Omental fat pad (tissue), 4 donors: ENCODE data around the gene GCLC. TPM values are rescaled to one million over a fixed set of nuclear protein-coding genes. Genes with fewer than 3 reads are reported as not detected.
A peak's percentile ranks its signal among the peaks of the same experiment; 100 is the strongest.

ENCODE experiments used
- ATAC-seq: fragments of 150-250 bp; one replicate; pipeline ENCODE4 v1.9.1; 2016; ENCODE audit warnings: mild to moderate bottlenecking, moderate library complexity; ENCODE audit not compliant: low FRiP score
- DNase-seq: peaks from one replicate; pipeline ENCODE4 v3.0.0-alpha.2; 2019; ENCODE audit warnings: low spot score
- CTCF ChIP-seq, 3 donors: fragments of 450-650 bp; IDR thresholded peaks; one replicate each; pipeline ENCODE4 v1.5.1; 2016 to 2017; ENCODE audit warnings: antibody characterized with exemption in 3 of 3, mild to moderate bottlenecking in 3 of 3, moderate library complexity in 2 of 3
- total RNA-seq, 4 donors: library from RNA; depleted of rRNA; stranded (reverse); fragments of >200 nt; gene quantifications; one replicate each; pipeline ENCODE4 v1.1.0, GENCODE V29; 2016

The GCLC gene
- total RNA-seq, 4 donors from 2014 or later = 38.6 to 86.3 (median 46.6) TPM

GRCh38 chr6:53469163-53469562 is 75.7 kb downstream of the GCLC start:
- no peak for DNase-seq
- no peak for TF ChIP-seq CTCF (IDR thresholded peaks at IDR 0.05)
- ATAC-seq = no peak

GRCh38 chr6:53466257-53466656 is 78.6 kb downstream of the GCLC start:
- TF ChIP-seq CTCF (IDR thresholded peaks at IDR 0.05) = no peak
- DNase-seq (no peak), ATAC-seq (peak; percentile 55)

DNA sequence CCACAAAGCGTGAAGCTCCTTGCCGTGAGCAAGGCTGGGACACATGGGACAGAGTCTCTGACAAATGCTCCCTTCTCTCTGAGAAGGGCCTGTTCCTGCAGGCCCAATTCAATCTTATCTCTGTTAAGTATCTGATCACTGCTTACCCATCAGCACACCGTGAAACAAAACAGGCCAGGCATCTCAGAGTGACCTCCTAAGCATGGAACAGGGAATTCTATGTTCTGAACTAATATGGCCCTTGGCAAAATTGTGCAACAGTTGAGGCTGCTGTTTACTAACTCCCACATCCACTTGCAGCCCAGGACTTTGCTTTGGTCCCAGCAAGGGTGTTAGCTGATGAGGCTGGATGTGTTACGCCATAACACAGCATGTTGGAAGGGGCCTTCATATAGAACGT is 79.2 kb downstream of the GCLC start:
- ATAC-seq (peak; percentile 5), DNase-seq (no peak)
- no peak for TF ChIP-seq CTCF (IDR thresholded peaks at IDR 0.05)

- TF ChIP-seq CTCF (IDR thresholded peaks at IDR 0.05) = no peak
- peak; percentile 63 for DNase-seq
Observed at GRCh38 chr6:53464927-53465460, 79.9 kb downstream of the GCLC start.

GRCh38 chr6:53464483-53464882 is 80.4 kb downstream of the GCLC start:
- DNase-seq (no peak), ATAC-seq (peak; percentile 20)
- TF ChIP-seq CTCF (IDR thresholded peaks at IDR 0.05) = no peak

More at GRCh38 chr6:53464927-53465460, 79.9 kb downstream of the GCLC start:
- ATAC-seq = peak; percentile 95

- DNase-seq (no peak), ATAC-seq (no peak)
- no peak for TF ChIP-seq CTCF (IDR thresholded peaks at IDR 0.05)
Observed at GRCh38 chr6:53461696-53462095, 83.2 kb downstream of the GCLC start.

DNA sequence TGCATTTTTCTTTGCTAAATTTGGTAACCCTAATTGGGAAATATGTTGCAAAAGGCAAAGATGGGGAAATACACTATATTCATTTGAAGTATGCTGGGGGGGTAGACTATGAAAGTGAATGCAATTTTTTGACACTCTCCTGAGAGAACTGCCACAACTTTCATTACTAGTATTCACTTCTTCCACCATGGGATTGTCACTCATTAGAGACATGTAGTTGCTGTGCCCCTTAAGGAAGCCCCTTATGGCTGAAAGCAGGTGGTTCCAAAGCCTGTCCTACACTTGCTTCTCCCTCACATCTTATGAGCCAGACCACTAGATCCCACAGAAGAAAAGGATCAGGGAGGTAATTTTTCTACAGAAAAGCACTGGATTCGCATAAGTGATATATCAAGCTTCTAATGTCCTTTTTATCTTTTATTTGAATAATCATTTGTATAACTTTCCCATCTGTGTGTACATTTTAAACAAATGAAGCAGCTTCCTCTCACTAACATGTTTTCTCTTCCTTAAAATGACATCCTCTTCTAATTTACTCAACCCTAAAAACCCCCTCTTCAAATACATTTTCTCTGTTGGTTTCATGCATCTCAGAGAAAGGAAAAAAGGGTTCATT is 83.8 kb downstream of the GCLC start:
- no peak for TF ChIP-seq CTCF (IDR thresholded peaks at IDR 0.05)
- no peak for DNase-seq
- peak; percentile 17 for ATAC-seq
